Astrocyte (in vitro differentiated cells and primary cell): ENCODE data around the gene ZFAND2A. TPM values are rescaled to one million over a fixed set of nuclear protein-coding genes. Genes with fewer than 3 reads are reported as not detected.

Experiments
- DNase-seq: peaks from one replicate; pipeline ENCODE4 v3.0.0-alpha.2; 2010; ENCODE audit warnings: low read depth
- FAIRE-seq: peaks from 2 replicates; lab custom pipeline; 2011; peaks lifted over from hg19 to GRCh38; lab: Jason Lieb, UNC
- H2AFZ ChIP-seq: 2 replicates; pipeline ENCODE4 v1.6.0; 2012; ENCODE audit warnings: low read depth, low read length, inconsistent platforms
- H3K27ac ChIP-seq: 2 replicates; pipeline ENCODE4 v1.5.1; 2011; ENCODE audit warnings: low read depth, low read length, inconsistent platforms
- H3K27me3 ChIP-seq: 2 replicates; pipeline ENCODE4 v1.6.0; 2011; ENCODE audit warnings: low read length, inconsistent platforms; ENCODE audit not compliant: insufficient read depth
- H3K36me3 ChIP-seq: 2 replicates; pipeline ENCODE4 v1.5.1; 2011; ENCODE audit warnings: low read length, inconsistent platforms; ENCODE audit not compliant: insufficient read depth
- H3K4me1 ChIP-seq: 2 replicates; pipeline ENCODE4 v1.5.1; 2011; ENCODE audit warnings: low read length, inconsistent platforms; ENCODE audit not compliant: insufficient read depth
- H3K4me2 ChIP-seq: 2 replicates; pipeline ENCODE4 v1.6.0; 2012; ENCODE audit warnings: low read length, inconsistent platforms
- H3K4me3 ChIP-seq: 2 replicates; pipeline ENCODE4 v1.5.1; 2011; ENCODE audit warnings: low read depth, mild to moderate bottlenecking, low read length, inconsistent platforms; ENCODE audit not compliant: insufficient read depth
- H3K79me2 ChIP-seq: 2 replicates; pipeline ENCODE4 v1.6.0; 2012; ENCODE audit warnings: mild to moderate bottlenecking, low read length, inconsistent platforms; ENCODE audit not compliant: insufficient read depth
- H3K9ac ChIP-seq: 2 replicates; pipeline ENCODE4 v1.6.0; 2012; ENCODE audit warnings: mild to moderate bottlenecking, low read length, inconsistent platforms
- H3K9me3 ChIP-seq: 2 replicates; pipeline ENCODE4 v1.5.1; 2012; ENCODE audit warnings: low read depth, mild to moderate bottlenecking, low read length, inconsistent platforms; ENCODE audit not compliant: insufficient read depth
- H4K20me1 ChIP-seq: 2 replicates; pipeline ENCODE4 v1.6.0; 2012; ENCODE audit warnings: low read length, inconsistent platforms; ENCODE audit not compliant: insufficient read depth
- H3K27ac Mint-ChIP-seq: one replicate; pipeline ENCODE4 v1.8.0; 2021; ENCODE audit warnings: mild to moderate bottlenecking, mixed read lengths; ENCODE audit not compliant: unreplicated experiment
- H3K27me3 Mint-ChIP-seq: one replicate; pipeline ENCODE4 v1.8.0; 2021; ENCODE audit warnings: low read depth, mixed read lengths; ENCODE audit not compliant: unreplicated experiment
- H3K36me3 Mint-ChIP-seq: one replicate; pipeline ENCODE4 v1.8.0; 2021; ENCODE audit warnings: low read depth, mixed read lengths; ENCODE audit not compliant: unreplicated experiment
- H3K4me1 Mint-ChIP-seq: one replicate; pipeline ENCODE4 v1.8.0; 2021; ENCODE audit warnings: low read depth, mixed read lengths; ENCODE audit not compliant: unreplicated experiment
- H3K4me3 Mint-ChIP-seq: one replicate; pipeline ENCODE4 v1.8.0; 2021; ENCODE audit warnings: mild to moderate bottlenecking, moderate library complexity, mixed read lengths; ENCODE audit not compliant: unreplicated experiment
- H3K9me3 Mint-ChIP-seq: one replicate; pipeline ENCODE4 v1.8.0; 2021; ENCODE audit warnings: mild to moderate bottlenecking, mixed read lengths; ENCODE audit not compliant: unreplicated experiment
- CTCF ChIP-seq: IDR thresholded peaks from 2 replicates; pipeline ENCODE4 v1.5.1; 2011; ENCODE audit warnings: low read depth, mild to moderate bottlenecking, inconsistent platforms, low read length, moderate library complexity; ENCODE audit not compliant: insufficient read depth
- EZH2 ChIP-seq: IDR thresholded peaks from 2 replicates; pipeline ENCODE4 v1.6.1; 2012; ENCODE audit warnings: mild to moderate bottlenecking, low read length, inconsistent platforms; ENCODE audit not compliant: insufficient read depth
- total RNA-seq: library from RNA; stranded (reverse); gene quantifications from 2 replicates; pipeline ENCODE4 v1.2.1, GENCODE V29; 2021

Gene ZFAND2A
- total RNA-seq, 1 donor from 2014 or later, result 45.5 TPM

DNA sequence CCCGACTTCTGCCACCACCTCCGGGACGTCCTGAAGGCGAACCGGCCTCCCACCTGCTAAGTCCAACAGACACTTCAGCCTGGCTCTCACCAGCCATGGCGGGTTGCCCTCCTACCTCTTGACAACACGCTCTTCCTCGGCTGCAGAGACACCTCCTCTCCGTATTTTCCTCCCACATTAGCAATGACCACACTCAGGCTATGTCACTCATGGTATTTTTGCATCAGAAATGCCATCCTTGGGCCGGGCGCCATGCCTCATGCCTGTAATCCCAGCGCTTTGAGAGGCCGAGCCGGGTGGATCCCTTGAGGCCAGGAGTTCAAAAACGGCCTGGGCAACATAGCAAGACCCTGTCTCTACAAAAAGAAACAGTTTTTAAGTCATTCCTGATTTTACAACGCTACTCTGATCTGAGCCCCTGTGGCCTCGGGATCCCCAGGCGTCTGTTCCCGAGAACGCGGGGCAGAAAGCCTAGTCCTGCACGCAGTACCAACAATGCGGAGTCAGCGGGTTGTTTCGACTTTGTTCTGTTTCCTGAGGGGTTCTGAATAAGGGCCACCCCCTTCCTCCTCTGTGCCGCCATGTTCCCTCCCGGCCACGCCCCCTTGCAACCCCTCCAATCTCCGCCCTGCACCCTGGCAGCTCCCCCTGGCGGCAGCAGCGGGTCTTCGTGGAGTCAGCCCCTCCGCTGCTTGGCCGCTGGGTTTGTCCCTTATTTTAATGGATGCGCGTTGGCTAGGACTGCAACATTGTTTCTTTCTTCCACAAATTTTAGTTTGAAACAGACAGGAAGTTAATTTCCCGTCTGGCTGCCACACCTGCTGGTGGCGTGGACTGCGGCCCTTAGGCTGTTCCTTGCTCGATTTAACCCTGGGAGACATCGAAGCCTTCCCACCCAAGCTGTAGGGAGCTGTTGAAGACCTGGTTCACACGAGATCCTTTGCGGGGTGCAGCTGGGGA lies 9.7 kb upstream of the ZFAND2A start:
- DNase-seq (peak; percentile 12), FAIRE-seq (no peak)
- H3K27me3 ChIP-seq, result no peaks in the 10 kb centered on the region
- peak overlapping the region; percentile 59 for H3K4me3 ChIP-seq
- peaks cover 3% of the 10 kb centered on the region for H3K27me3 Mint-ChIP-seq
- no peak overlapping the region for H3K4me3 Mint-ChIP-seq
- no peaks in the 10 kb centered on the region for H3K4me1 Mint-ChIP-seq
- no peak overlapping the region for H3K27ac Mint-ChIP-seq
- H3K9me3 ChIP-seq, result no peaks in the 10 kb centered on the region
- H3K36me3 Mint-ChIP-seq, result peaks cover 5% of the 10 kb centered on the region
- peak overlapping the region; percentile 82 for H2AFZ ChIP-seq
- TF ChIP-seq CTCF, result peak; percentile 67
- TF ChIP-seq EZH2, result no peak
- peak overlapping the region; percentile 78 for H3K4me2 ChIP-seq
- H3K9ac ChIP-seq, result peak overlapping the region; percentile 66
- H3K36me3 ChIP-seq, result no peaks in the 10 kb centered on the region
- H3K27ac ChIP-seq, result no peak overlapping the region
- no peaks in the 10 kb centered on the region for H4K20me1 ChIP-seq
- peaks cover 5% of the 10 kb centered on the region for H3K4me1 ChIP-seq
- H3K9me3 Mint-ChIP-seq, result no peaks in the 10 kb centered on the region
- H3K79me2 ChIP-seq, result no peaks in the 10 kb centered on the region

GRCh38 chr7:1168422-1168821 lies 8.4 kb upstream of the ZFAND2A start:
- H2AFZ ChIP-seq, result no peak overlapping the region
- no peaks in the 10 kb centered on the region for H3K27me3 Mint-ChIP-seq
- no peaks in the 10 kb centered on the region for H3K9me3 Mint-ChIP-seq
- no peak overlapping the region for H3K9ac ChIP-seq
- no peak overlapping the region for H3K4me3 Mint-ChIP-seq
- peaks cover 11% of the 10 kb centered on the region for H3K36me3 Mint-ChIP-seq
- H3K9me3 ChIP-seq, result no peaks in the 10 kb centered on the region
- no peaks in the 10 kb centered on the region for H3K79me2 ChIP-seq
- H3K4me3 ChIP-seq, result no peak overlapping the region
- no peaks in the 10 kb centered on the region for H3K36me3 ChIP-seq
- H3K4me1 Mint-ChIP-seq, result no peaks in the 10 kb centered on the region
- DNase-seq (no peak), FAIRE-seq (no peak)
- TF ChIP-seq CTCF (no peak), EZH2 (no peak)
- peak overlapping the region; percentile 41 for H3K27ac Mint-ChIP-seq
- no peaks in the 10 kb centered on the region for H3K27me3 ChIP-seq
- no peak overlapping the region for H3K4me2 ChIP-seq
- no peaks in the 10 kb centered on the region for H4K20me1 ChIP-seq
- H3K27ac ChIP-seq, result no peak overlapping the region
- peaks cover 5% of the 10 kb centered on the region for H3K4me1 ChIP-seq

GRCh38 chr7:1164436-1164835 lies 4.4 kb upstream of the ZFAND2A start:
- no peak overlapping the region for H3K4me3 ChIP-seq
- H3K27ac ChIP-seq, result no peak overlapping the region
- Mint-ChIP-seq H3K27ac (no peak overlapping the region), H3K4me3 (no peak overlapping the region), H3K4me1 (peaks cover 2% of the 10 kb centered on the region), H3K9me3 (no peaks in the 10 kb centered on the region), H3K27me3 (no peaks in the 10 kb centered on the region), H3K36me3 (peaks cover 13% of the 10 kb centered on the region)
- no peak overlapping the region for H3K4me2 ChIP-seq
- H4K20me1 ChIP-seq, result no peaks in the 10 kb centered on the region
- TF ChIP-seq EZH2, result no peak
- no peak for TF ChIP-seq CTCF
- H3K4me1 ChIP-seq, result peaks cover 9% of the 10 kb centered on the region
- no peaks in the 10 kb centered on the region for H3K36me3 ChIP-seq
- peaks cover 8% of the 10 kb centered on the region for H3K79me2 ChIP-seq
- no peaks in the 10 kb centered on the region for H3K27me3 ChIP-seq
- no peaks in the 10 kb centered on the region for H3K9me3 ChIP-seq
- no peak overlapping the region for H2AFZ ChIP-seq
- no peak overlapping the region for H3K9ac ChIP-seq
- no peak for FAIRE-seq
- DNase-seq, result no peak
